Forelimb muscle (tissue), 1 donor: Measurements from ENCODE around the gene ZNF74. TPM values are rescaled to one million over a fixed set of nuclear protein-coding genes. Genes with fewer than 3 reads are reported as not detected.
"Not testable (repeated sequence)": the region's sequence is repeated elsewhere in the genome, so short reads cannot be mapped to it uniquely, and the experiment has no call there.

ENCODE experiments used
- DNase-seq: peaks from one replicate; pipeline ENCODE4 v3.0.0-alpha.2; 2013; ENCODE audit warnings: low read depth
- polyA plus RNA-seq: library from polyadenylated mRNA; unstranded; fragments of 120-200 nt; gene quantifications from one replicate; pipeline ENCODE4 v1.2.1, GENCODE V29; 2013; ENCODE audit not compliant: insufficient read length

Gene ZNF74
- polyA plus RNA-seq, 1 donor: 14.9 TPM

- no peak for DNase-seq
Measured at GRCh38 chr22:20446383-20446970, 52.5 kb downstream of the ZNF74 start.

DNA sequence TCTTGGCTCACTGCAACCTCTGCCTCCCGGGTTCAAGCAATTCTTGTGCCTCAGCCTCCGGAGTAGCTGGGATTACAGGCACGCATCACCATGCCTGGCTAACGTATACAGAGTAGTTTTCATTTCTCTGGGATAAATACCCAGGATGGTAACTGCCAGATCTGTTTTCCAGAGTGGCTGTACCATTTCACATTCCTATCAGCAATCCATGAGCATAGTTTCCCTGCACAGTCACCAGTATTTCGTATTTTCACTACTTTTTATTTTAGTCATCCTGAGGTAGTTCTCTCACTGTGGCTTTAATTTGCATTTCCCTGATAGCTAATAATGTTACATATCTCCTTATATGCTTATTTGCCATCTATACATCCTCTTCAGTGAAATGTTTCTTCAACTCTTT, 54.7 kb downstream of the ZNF74 start:
- DNase-seq: no peak

DNA sequence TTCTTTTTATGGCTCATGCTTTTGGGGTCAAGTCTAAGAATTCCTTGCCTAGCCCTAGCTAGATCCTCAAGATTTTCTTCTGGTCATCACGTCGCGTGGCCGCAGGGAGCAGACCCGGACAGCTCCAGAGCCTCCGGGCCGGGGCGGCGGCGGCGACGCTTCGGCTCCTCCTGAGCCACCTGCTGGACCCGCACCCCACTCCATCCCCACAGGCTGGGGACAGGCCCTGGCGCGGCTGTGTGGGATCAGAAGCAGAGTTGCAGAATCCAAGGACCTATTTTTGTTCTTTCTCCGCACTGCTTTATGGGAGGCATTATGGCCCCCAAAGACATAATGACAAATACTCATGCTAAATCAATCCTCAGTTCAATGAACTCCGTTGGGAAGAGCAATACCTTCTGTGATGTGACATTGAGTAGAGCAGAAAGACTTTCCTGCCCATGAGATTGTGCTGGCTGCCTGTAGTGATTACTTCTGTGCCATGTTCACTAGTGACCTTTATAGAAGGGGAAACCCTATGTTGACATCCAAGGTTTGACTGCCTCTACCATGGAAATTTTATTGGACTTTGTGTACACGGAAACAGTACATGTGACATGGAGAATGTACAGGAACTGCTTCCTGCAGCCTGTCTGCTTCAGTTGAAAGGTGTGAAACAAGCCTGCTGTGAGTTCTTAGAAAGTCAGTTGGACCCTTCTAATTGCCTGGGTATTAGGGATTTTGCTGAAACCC, 56.0 kb downstream of the ZNF74 start:
- no peak for DNase-seq

- no peak for DNase-seq
Measured at GRCh38 chr22:20450551-20450906, 56.6 kb downstream of the ZNF74 start.

GRCh38 chr22:20451129-20451778, 57.3 kb downstream of the ZNF74 start:
- not testable (repeated sequence) for DNase-seq

DNA sequence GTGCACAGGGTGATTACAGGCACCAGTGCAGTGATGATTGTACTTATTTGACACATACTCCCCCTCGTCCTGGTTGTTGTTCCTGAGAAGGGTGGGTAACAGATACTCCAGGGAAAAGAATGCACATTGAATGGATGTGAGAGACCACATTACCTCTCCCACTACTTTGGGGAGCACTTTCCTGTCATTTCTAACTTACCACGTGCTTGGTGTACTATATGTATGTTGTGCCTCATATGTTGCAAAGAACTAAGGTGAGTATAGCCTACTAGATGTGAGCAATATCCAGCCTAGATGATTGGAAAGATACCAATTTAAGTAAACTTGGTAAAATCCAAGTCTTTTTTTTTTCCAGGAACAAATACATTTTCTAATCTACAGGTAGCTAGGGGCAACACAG, 58.0 kb downstream of the ZNF74 start:
- no peak for DNase-seq

- DNase-seq: no peak
Measured at GRCh38 chr22:20453222-20453621, 59.3 kb downstream of the ZNF74 start.

GRCh38 chr22:20455709-20456063, 61.7 kb downstream of the ZNF74 start:
- DNase-seq: no peak

DNA sequence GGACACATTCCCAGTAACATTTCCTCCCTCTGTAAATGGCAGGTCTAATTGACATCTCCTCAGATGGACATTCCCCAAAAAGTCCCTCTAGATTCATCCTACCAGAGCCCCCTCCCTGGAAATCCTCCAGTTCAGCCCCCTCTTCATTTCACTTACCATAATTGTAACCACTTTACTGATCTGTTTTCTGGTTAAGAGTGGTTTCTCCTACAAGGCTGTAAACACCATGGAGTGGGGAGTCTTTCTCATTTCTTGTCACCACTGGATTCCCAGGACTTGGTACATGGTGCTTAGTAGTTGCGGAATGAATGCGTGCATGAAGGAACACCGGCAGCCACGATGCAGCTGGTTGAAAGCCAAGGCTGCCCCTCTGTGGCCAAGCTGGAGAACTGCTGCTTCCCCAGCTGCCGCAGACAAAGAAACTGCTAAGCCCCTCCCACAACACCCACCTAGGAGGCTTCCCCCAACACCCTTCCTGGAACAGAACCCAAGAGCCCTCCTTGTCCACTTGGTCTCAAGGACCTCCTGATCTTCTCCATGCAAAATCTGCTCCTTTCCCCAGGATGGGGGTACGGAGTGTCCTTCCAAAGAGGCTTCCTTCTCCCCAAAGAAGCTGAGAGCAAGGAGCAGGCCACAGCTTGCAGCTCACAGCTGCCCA, 62.2 kb downstream of the ZNF74 start:
- DNase-seq: peak; percentile 55

DNA sequence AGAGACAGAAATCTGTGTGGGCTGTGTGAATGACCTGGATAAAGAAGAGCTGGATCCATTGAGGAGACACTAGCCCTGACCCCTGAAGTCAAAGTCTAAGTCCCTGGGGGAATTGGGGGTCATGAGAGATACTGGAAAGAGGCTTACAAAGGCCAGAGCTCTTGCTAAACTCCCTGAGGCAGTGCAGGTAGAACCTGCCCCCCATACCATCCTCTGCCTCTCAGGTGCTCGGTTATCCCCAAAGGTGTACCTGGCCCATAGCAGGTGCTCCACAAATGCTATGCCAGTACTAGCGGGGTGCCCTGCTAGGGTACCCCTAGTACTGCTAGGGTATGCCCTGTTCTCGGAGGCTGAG, 62.7 kb downstream of the ZNF74 start:
- no peak for DNase-seq

GRCh38 chr22:20457506-20458240, 63.7 kb downstream of the ZNF74 start:
- no peak for DNase-seq

Other genes starting within 250 kb of the ZNF74 start
- 2.2 TPM for gene CCDC188, start 243.1 kb upstream of the ZNF74 start, polyA plus RNA-seq
- gene RTN4R, start 125.8 kb upstream of the ZNF74 start, polyA plus RNA-seq: 19.9 TPM
- gene DGCR6L, start 74.1 kb upstream of the ZNF74 start, polyA plus RNA-seq: 77.0 TPM
- gene SCARF2, start 43.7 kb downstream of the ZNF74 start, polyA plus RNA-seq: 13.1 TPM
- gene KLHL22, start 101.6 kb downstream of the ZNF74 start, polyA plus RNA-seq: 34.3 TPM
- 43.9 TPM for gene MED15, start 113.5 kb downstream of the ZNF74 start, polyA plus RNA-seq